Kidney epithelial cell (primary cell): Measurements from ENCODE around the gene FBP1. TPM values are rescaled to one million over a fixed set of nuclear protein-coding genes. Genes with fewer than 3 reads are reported as not detected.

ENCODE experiments used
- DNase-seq: peaks from one replicate; pipeline ENCODE4 v3.0.0-alpha.2; 2010; ENCODE audit warnings: low read depth
- H3K27me3 ChIP-seq: 2 replicates; pipeline ENCODE4 v1.6.0; 2011; ENCODE audit warnings: low read length; ENCODE audit not compliant: control insufficient read depth, insufficient read depth
- H3K36me3 ChIP-seq: 2 replicates; pipeline ENCODE4 v1.5.1; 2011; ENCODE audit warnings: low read length; ENCODE audit not compliant: control insufficient read depth, insufficient read depth
- H3K4me3 ChIP-seq: 2 replicates; pipeline ENCODE4 v1.5.1; 2011; ENCODE audit warnings: low read depth, mild to moderate bottlenecking, control low read depth, low read length
- CTCF ChIP-seq: IDR thresholded peaks from 2 replicates; pipeline ENCODE4 v1.5.1; 2011; ENCODE audit warnings: mild to moderate bottlenecking, moderate library complexity, low read length, control low read depth, inconsistent platforms; ENCODE audit not compliant: insufficient read depth, poor library complexity, severe bottlenecking
- total RNA-seq: library from RNA; depleted of rRNA; stranded (reverse); fragments of >200 nt; gene quantifications from 2 replicates; pipeline ENCODE4 v1.2.3, GENCODE V29; 2015

The FBP1 gene
- total RNA-seq, 1 donor from 2014 or later: 5.6 TPM

GRCh38 chr9:94624629-94625028 lies 14.7 kb downstream of the FBP1 start:
- TF ChIP-seq CTCF: no peak
- H3K27me3 ChIP-seq: no peaks in the 10 kb centered on the region
- no peak for DNase-seq
- no peak overlapping the region for H3K4me3 ChIP-seq
- no peaks in the 10 kb centered on the region for H3K36me3 ChIP-seq

- H3K36me3 ChIP-seq: no peaks in the 10 kb centered on the region
- TF ChIP-seq CTCF: peak; percentile 34
- DNase-seq: no peak
Measured at GRCh38 chr9:94623253-94623652, 16.1 kb downstream of the FBP1 start.

GRCh38 chr9:94622087-94622800 lies 17.1 kb downstream of the FBP1 start:
- no peak for TF ChIP-seq CTCF

More at GRCh38 chr9:94623253-94623652, 16.1 kb downstream of the FBP1 start:
- H3K27me3 ChIP-seq: no peaks in the 10 kb centered on the region
- H3K4me3 ChIP-seq: no peak overlapping the region

GRCh38 chr9:94619026-94619425 lies 20.3 kb downstream of the FBP1 start:
- DNase-seq: no peak
- Histone ChIP-seq H3K36me3 (no peaks in the 10 kb centered on the region), H3K4me3 (no peak overlapping the region), H3K27me3 (no peaks in the 10 kb centered on the region)
- TF ChIP-seq CTCF: no peak

More at GRCh38 chr9:94622087-94622800, 17.1 kb downstream of the FBP1 start:
- H3K36me3 ChIP-seq: no peaks in the 10 kb centered on the region
- DNase-seq: no peak
- no peak overlapping the region for H3K4me3 ChIP-seq
- no peaks in the 10 kb centered on the region for H3K27me3 ChIP-seq

- Histone ChIP-seq H3K36me3 (no peaks in the 10 kb centered on the region), H3K27me3 (peaks cover 9% of the 10 kb centered on the region), H3K4me3 (no peak overlapping the region)
- no peak for DNase-seq
- no peak for TF ChIP-seq CTCF
Measured at GRCh38 chr9:94613003-94613402, 26.3 kb downstream of the FBP1 start.

- no peak for DNase-seq
- Histone ChIP-seq H3K27me3 (peaks cover 10% of the 10 kb centered on the region), H3K4me3 (no peak overlapping the region), H3K36me3 (no peaks in the 10 kb centered on the region)
- no peak for TF ChIP-seq CTCF
Measured at GRCh38 chr9:94612071-94612470, 27.2 kb downstream of the FBP1 start.
